HTR-8/SVneo (cell line): ENCODE measurements around the gene WDR4.
"Not testable (repeated sequence)": the region's sequence is repeated elsewhere in the genome, so short reads cannot be mapped to it uniquely, and the experiment has no call there.

ENCODE experiments used
- DNase-seq: peaks from one replicate; pipeline ENCODE4 v3.0.0; 2011; ENCODE audit warnings: low spot score, mixed read lengths; ENCODE audit not compliant: insufficient read length
- FAIRE-seq: peaks from 2 replicates; lab custom pipeline; 2011; peaks lifted over from hg19 to GRCh38; lab: Jason Lieb, UNC

Gene WDR4

GRCh38 chr21:42878993-42879787 is at the start of gene WDR4:
Gene WDR4 (minus strand): TSS chr21:42879539. CDS start chr21:42879495, 44 bp downstream.
- DNase-seq (peak; percentile 99), FAIRE-seq (peak; percentile 92)

- DNase-seq, FAIRE-seq: not testable (repeated sequence)
Measured at GRCh38 chr21:42927474-42928200, 48.3 kb upstream of the WDR4 start.

- FAIRE-seq (no peak), DNase-seq (no peak)
Measured at GRCh38 chr21:42925114-42925926, 46.0 kb upstream of the WDR4 start, which contains the start of gene ERVH48-1. Gene ERVH48-1 (minus strand): TSS chr21:42925630. CDS start chr21:42919006, 6,624 bp downstream.

- no peak for DNase-seq
- FAIRE-seq, result no peak
Measured at GRCh38 chr21:42924433-42924751, 45.1 kb upstream of the WDR4 start.

GRCh38 chr21:42923553-42924432 is 44.5 kb upstream of the WDR4 start:
- no peak for FAIRE-seq

GRCh38 chr21:42922918-42923317 is 43.6 kb upstream of the WDR4 start:
- DNase-seq (no peak), FAIRE-seq (no peak)

More at GRCh38 chr21:42923553-42924432, 44.5 kb upstream of the WDR4 start:
- peak; percentile 91 for DNase-seq

- DNase-seq, result no peak
- no peak for FAIRE-seq
Measured at GRCh38 chr21:42921927-42922326, 42.6 kb upstream of the WDR4 start.

GRCh38 chr21:42918291-42918690 is 39.0 kb upstream of the WDR4 start:
- DNase-seq (no peak), FAIRE-seq (no peak)

GRCh38 chr21:42913476-42913875 is 34.1 kb upstream of the WDR4 start:
- DNase-seq (no peak), FAIRE-seq (no peak)

GRCh38 chr21:42911920-42912319 is 32.6 kb upstream of the WDR4 start:
- not testable (repeated sequence) for DNase-seq, FAIRE-seq

- DNase-seq, FAIRE-seq: not testable (repeated sequence)
Measured at GRCh38 chr21:42908484-42908883, 29.1 kb upstream of the WDR4 start.

- DNase-seq (no peak), FAIRE-seq (no peak)
Measured at GRCh38 chr21:42906233-42906632, 26.9 kb upstream of the WDR4 start.

GRCh38 chr21:42905195-42905594 is 25.9 kb upstream of the WDR4 start:
- DNase-seq (no peak), FAIRE-seq (no peak)

GRCh38 chr21:42903817-42904216 is 24.5 kb upstream of the WDR4 start:
- FAIRE-seq (no peak), DNase-seq (no peak)

- no peak for DNase-seq
- FAIRE-seq, result no peak
Measured at GRCh38 chr21:42900446-42900845, 21.1 kb upstream of the WDR4 start.

GRCh38 chr21:42892931-42893755 is 13.8 kb upstream of the WDR4 start, which contains the start of gene NDUFV3:
Gene NDUFV3 (plus strand): TSS chr21:42893309. CDS start chr21:42893334, 25 bp downstream.
- FAIRE-seq (peak; percentile 98), DNase-seq (peak; percentile 97)

GRCh38 chr21:42892582-42892930 is 13.2 kb upstream of the WDR4 start:
- DNase-seq, result no peak

GRCh38 chr21:42887326-42887725 is 8.0 kb upstream of the WDR4 start:
- FAIRE-seq (peak; percentile 13), DNase-seq (no peak)

More at GRCh38 chr21:42892582-42892930, 13.2 kb upstream of the WDR4 start:
- no peak for FAIRE-seq

GRCh38 chr21:42883921-42884320 is 4.6 kb upstream of the WDR4 start:
- no peak for FAIRE-seq
- no peak for DNase-seq
